ENCODE measurements around the gene TLE3.

GRCh38 chr15:70111203-70112073 lies 13.7 kb upstream of the TLE3 start:
- TF ChIP-seq POLR2A (IDR thresholded peaks at IDR 0.05) (no peak), CTCF (IDR thresholded peaks at IDR 0.05) (no peak)
